Esophagus muscularis mucosa (tissue), 4 donors: ENCODE measurements around the gene CDC16. TPM values are rescaled to one million over a fixed set of nuclear protein-coding genes. Genes with fewer than 3 reads are reported as not detected.
"Not testable (repeated sequence)": the region's sequence is repeated elsewhere in the genome, so short reads cannot be mapped to it uniquely, and the experiment has no call there.

Experiments used
- DNase-seq: peaks from one replicate; pipeline ENCODE4 v3.0.0-alpha.2; 2017; ENCODE audit errors: extremely low spot score
- H3K27ac ChIP-seq, 4 donors: fragments of 200-600 bp; sonication (generic); replicated peaks in 1 of 4; 1 replicate in 3 of 4; 2 replicates in 1 of 4; pipeline ENCODE4 v1.5.1; 2016 to 2019; ENCODE audit warnings: mild to moderate bottlenecking in 1 of 4
- H3K27me3 ChIP-seq, 4 donors: fragments of 200-600 bp; sonication (generic); one replicate each; pipeline versions ENCODE4 v1.5.1 to v1.6.0; 2016 to 2019
- H3K36me3 ChIP-seq, 4 donors: fragments of 200-600 bp; sonication (generic); one replicate each; pipeline ENCODE4 v1.5.1; 2016 to 2019
- H3K4me1 ChIP-seq, 4 donors: fragments of 200-600 bp; sonication (generic); one replicate each; pipeline ENCODE4 v1.5.1; 2016 to 2019
- H3K4me3 ChIP-seq, 4 donors: fragments of 200-600 bp; sonication (generic); 1 replicate in 2 of 4; 2 replicates in 2 of 4; pipeline ENCODE4 v1.5.1; 2016 to 2019; ENCODE audit warnings: mild to moderate bottlenecking in 4 of 4, moderate library complexity in 1 of 4
- H3K9me3 ChIP-seq, 4 donors: fragments of 200-600 bp; sonication (generic); 1 replicate in 3 of 4; 2 replicates in 1 of 4; pipeline ENCODE4 v1.5.1; 2016 to 2019
- EP300 ChIP-seq: sonication (generic); formaldehyde crosslinking; IDR thresholded peaks from one replicate; pipeline ENCODE4 v1.6.1; 2017; ENCODE audit warnings: antibody characterized with exemption
- POLR2A ChIP-seq: fragments of 450-650 bp; IDR thresholded peaks from one replicate; pipeline ENCODE4 v1.6.1; 2017; ENCODE audit warnings: antibody characterized with exemption, moderate library complexity, mild to moderate bottlenecking, low read depth
- POLR2AphosphoS5 ChIP-seq, 2 donors: sonication (generic); formaldehyde crosslinking; IDR thresholded peaks; one replicate each; pipeline ENCODE4 v1.6.1; 2017; ENCODE audit warnings: antibody characterized with exemption in 2 of 2
- WGBS: methylation state at CpG from one replicate; pipeline ENCODE4 v1.1.5; 2018; 5-methylcytosine and 5-hydroxymethylcytosine counted together
- intact Hi-C: fragments of 100-400 bp; cut with DNase I; formaldehyde crosslinking; loops from one replicate; pipeline ENCODE4 v1.15.1; 2023
- total RNA-seq, 4 donors: library from RNA; depleted of rRNA; stranded (reverse); fragments of >200 nt; gene quantifications; one replicate each; pipeline versions ENCODE4 v1.1.0 to v1.2.1, GENCODE V29; 2016
- TF ChIP-seq, protein P1 (sequence below), 3 experiments: fragments of 200-600 bp in 2 of 3; fragments of 450-650 bp in 1 of 3; sonication (generic) in 2 of 3; IDR thresholded peaks; one replicate each; pipeline ENCODE4 v1.5.1; 2017 to 2019; ENCODE audit warnings: antibody characterized with exemption in 3 of 3, mild to moderate bottlenecking in 2 of 3, moderate library complexity in 1 of 3

CDC16 gene
- total RNA-seq, 4 donors from 2014 or later = 33.0 to 55.6 (median 42.5) TPM

- Histone ChIP-seq H3K36me3 (peaks cover 82 to 100% (median 94%) of the 10 kb centered on the region in 4 donors), H3K27ac (no peak overlapping the region)
These were observed 26.8 kb downstream of the CDC16 start for GRCh38 chr13:114261328-114261965.

GRCh38 chr13:114263578-114263977 lies 28.9 kb downstream of the CDC16 start:
- H3K9me3 ChIP-seq = no peaks in the 10 kb centered on the region
- no peaks in the 10 kb centered on the region for H3K27me3 ChIP-seq
- WGBS = 78% methylated on average over 5 of the region's 5 CpGs
- no peak overlapping the region for H3K4me3 ChIP-seq
- no peak for DNase-seq
- intact Hi-C loops = no loop called here
- TF ChIP-seq, protein P1, sequence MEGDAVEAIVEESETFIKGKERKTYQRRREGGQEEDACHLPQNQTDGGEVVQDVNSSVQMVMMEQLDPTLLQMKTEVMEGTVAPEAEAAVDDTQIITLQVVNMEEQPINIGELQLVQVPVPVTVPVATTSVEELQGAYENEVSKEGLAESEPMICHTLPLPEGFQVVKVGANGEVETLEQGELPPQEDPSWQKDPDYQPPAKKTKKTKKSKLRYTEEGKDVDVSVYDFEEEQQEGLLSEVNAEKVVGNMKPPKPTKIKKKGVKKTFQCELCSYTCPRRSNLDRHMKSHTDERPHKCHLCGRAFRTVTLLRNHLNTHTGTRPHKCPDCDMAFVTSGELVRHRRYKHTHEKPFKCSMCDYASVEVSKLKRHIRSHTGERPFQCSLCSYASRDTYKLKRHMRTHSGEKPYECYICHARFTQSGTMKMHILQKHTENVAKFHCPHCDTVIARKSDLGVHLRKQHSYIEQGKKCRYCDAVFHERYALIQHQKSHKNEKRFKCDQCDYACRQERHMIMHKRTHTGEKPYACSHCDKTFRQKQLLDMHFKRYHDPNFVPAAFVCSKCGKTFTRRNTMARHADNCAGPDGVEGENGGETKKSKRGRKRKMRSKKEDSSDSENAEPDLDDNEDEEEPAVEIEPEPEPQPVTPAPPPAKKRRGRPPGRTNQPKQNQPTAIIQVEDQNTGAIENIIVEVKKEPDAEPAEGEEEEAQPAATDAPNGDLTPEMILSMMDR (IDR thresholded peaks at IDR 0.05) = no peak
- TF ChIP-seq POLR2A (no peak), EP300 (no peak), POLR2AphosphoS5 (IDR thresholded peaks at IDR 0.05) (no peak)
- peaks cover 71 to 100% (median 96%) of the 10 kb centered on the region in 4 donors for H3K36me3 ChIP-seq
- no peak overlapping the region for H3K27ac ChIP-seq
- H3K4me1 ChIP-seq = no peaks in the 10 kb centered on the region

More at GRCh38 chr13:114261328-114261965, 26.8 kb downstream of the CDC16 start:
- DNase-seq = peak; percentile 70
- WGBS = 60% methylated on average over 3 of the region's 3 CpGs
- Histone ChIP-seq H3K4me3 (no peak overlapping the region), H3K4me1 (no peaks in the 10 kb centered on the region), H3K9me3 (no peaks in the 10 kb centered on the region), H3K27me3 (no peaks in the 10 kb centered on the region)
- intact Hi-C loops = no loop called here
- TF ChIP-seq EP300 = no peak
- no peak for TF ChIP-seq POLR2AphosphoS5 (IDR thresholded peaks at IDR 0.05)
- TF ChIP-seq POLR2A = no peak
- TF ChIP-seq, protein P1 (IDR thresholded peaks at IDR 0.05) = no peak

GRCh38 chr13:114264313-114264712 lies 29.6 kb downstream of the CDC16 start:
- H3K9me3 ChIP-seq, H3K4me3 ChIP-seq, H3K27ac ChIP-seq, H3K4me1 ChIP-seq, DNase-seq, intact Hi-C loops, H3K27me3 ChIP-seq: not testable (repeated sequence)
- 97% methylated on average over 13 of the region's 13 CpGs for WGBS
- H3K36me3 ChIP-seq = peaks cover 73 to 100% (median 96%) of the 10 kb centered on the region in 4 donors

DNA sequence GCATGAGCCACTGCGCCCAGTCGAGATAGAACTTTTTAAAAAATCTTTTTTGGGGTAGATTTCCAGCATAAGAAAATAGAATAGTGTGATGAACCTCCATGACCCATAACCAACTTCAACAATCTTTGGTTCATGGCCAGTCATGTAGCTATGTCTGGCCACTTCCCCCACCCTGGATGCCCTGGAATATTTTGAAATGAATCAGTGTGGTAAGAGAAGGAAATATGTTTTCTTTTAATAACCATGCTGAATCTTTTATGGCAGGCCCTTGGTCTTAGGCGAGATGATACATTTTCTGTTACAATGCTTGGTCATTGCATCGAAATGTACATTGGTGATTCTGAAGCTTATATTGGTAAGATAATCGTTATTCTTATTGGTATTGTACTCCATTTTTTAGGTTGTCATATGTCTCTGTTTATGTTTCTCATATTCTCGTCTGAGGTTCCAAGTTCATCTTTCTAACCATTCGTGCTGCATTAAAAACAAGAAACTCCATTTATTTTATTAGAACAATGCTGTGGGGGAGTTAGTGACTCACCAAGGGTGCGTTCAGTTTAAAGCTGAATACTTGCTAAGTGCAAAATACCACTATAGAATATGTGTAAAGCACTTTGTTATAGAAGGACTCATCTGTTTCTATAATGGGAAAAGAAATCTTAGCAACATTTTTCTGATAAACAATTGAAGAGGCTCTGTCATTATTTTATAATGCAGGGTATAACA lies 30.4 kb downstream of the CDC16 start:
- no peaks in the 10 kb centered on the region for H3K27me3 ChIP-seq
- H3K9me3 ChIP-seq = no peaks in the 10 kb centered on the region
- H3K36me3 ChIP-seq = peaks cover 71 to 100% (median 96%) of the 10 kb centered on the region in 4 donors
- DNase-seq = no peak
- no peak overlapping the region for H3K27ac ChIP-seq
- no peak for TF ChIP-seq POLR2A
- no peak for TF ChIP-seq EP300
- TF ChIP-seq, protein P1 (IDR thresholded peaks at IDR 0.05) = no peak
- TF ChIP-seq POLR2AphosphoS5 (IDR thresholded peaks at IDR 0.05) = no peak
- intact Hi-C loops = no loop called here
- 87% methylated on average over 8 of the region's 8 CpGs for WGBS
- H3K4me3 ChIP-seq = no peak overlapping the region
- H3K4me1 ChIP-seq = no peaks in the 10 kb centered on the region

GRCh38 chr13:114266241-114266640 lies 31.5 kb downstream of the CDC16 start:
- intact Hi-C loops = no loop called here
- Histone ChIP-seq H3K4me3 (no peak overlapping the region), H3K9me3 (no peaks in the 10 kb centered on the region), H3K36me3 (peaks cover 60 to 94% (median 90%) of the 10 kb centered on the region in 4 donors), H3K27me3 (no peaks in the 10 kb centered on the region), H3K27ac (no peak overlapping the region), H3K4me1 (no peaks in the 10 kb centered on the region)
- TF ChIP-seq, protein P1 (IDR thresholded peaks at IDR 0.05) = no peak
- TF ChIP-seq POLR2A (no peak), POLR2AphosphoS5 (IDR thresholded peaks at IDR 0.05) (no peak), EP300 (no peak)
- WGBS = 93% methylated on average over 5 of the region's 5 CpGs
- no peak for DNase-seq
